ENCODE results near the gene OSBPL3.

DNA sequence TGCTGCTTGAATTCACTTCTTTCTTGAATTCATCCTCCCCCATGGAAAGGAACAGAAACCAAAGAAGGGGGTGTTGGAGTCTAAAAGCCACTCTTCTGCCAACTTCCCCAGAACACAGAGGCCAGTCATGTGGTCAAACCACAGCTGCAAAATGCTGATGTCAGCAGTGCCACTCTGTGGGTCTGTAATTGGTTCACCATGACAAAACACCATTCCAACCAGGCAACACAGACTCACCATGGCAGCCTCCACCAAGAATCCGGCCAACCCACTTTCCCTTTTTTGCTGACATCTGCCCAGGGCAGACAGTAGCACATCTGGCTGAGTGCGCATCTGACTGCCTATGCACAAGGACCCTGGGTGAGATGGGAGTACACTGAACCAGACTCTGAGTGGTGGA, 16.8 kb downstream of the OSBPL3 start:
- TF ChIP-seq, protein P1, sequence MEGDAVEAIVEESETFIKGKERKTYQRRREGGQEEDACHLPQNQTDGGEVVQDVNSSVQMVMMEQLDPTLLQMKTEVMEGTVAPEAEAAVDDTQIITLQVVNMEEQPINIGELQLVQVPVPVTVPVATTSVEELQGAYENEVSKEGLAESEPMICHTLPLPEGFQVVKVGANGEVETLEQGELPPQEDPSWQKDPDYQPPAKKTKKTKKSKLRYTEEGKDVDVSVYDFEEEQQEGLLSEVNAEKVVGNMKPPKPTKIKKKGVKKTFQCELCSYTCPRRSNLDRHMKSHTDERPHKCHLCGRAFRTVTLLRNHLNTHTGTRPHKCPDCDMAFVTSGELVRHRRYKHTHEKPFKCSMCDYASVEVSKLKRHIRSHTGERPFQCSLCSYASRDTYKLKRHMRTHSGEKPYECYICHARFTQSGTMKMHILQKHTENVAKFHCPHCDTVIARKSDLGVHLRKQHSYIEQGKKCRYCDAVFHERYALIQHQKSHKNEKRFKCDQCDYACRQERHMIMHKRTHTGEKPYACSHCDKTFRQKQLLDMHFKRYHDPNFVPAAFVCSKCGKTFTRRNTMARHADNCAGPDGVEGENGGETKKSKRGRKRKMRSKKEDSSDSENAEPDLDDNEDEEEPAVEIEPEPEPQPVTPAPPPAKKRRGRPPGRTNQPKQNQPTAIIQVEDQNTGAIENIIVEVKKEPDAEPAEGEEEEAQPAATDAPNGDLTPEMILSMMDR (conservative IDR thresholded peaks at IDR 0.05 in 1 of 2, IDR thresholded peaks at IDR 0.05 in 1 of 2; ENCODE audit: extremely low read depth in 1 of 2, insufficient read depth in 1 of 2, low read depth in 1 of 2, low read length in 2 of 2), result no peak
- no peak for TF ChIP-seq EZH2 (IDR thresholded peaks at IDR 0.05; ENCODE audit: borderline replicate concordance, low read length)

All from mammary epithelial cell (primary cell).